Raji (cell line): ENCODE measurements around the gene VPS37D.
A peak's percentile ranks its signal among the peaks of the same experiment; 100 is the strongest.

Experiments
- POLR2A ChIP-seq: IDR thresholded peaks from 2 replicates; pipeline ENCODE4 v1.6.1; 2011; ENCODE audit warnings: low read depth, low read length, control low read depth; ENCODE audit not compliant: insufficient read depth

The VPS37D gene

DNA sequence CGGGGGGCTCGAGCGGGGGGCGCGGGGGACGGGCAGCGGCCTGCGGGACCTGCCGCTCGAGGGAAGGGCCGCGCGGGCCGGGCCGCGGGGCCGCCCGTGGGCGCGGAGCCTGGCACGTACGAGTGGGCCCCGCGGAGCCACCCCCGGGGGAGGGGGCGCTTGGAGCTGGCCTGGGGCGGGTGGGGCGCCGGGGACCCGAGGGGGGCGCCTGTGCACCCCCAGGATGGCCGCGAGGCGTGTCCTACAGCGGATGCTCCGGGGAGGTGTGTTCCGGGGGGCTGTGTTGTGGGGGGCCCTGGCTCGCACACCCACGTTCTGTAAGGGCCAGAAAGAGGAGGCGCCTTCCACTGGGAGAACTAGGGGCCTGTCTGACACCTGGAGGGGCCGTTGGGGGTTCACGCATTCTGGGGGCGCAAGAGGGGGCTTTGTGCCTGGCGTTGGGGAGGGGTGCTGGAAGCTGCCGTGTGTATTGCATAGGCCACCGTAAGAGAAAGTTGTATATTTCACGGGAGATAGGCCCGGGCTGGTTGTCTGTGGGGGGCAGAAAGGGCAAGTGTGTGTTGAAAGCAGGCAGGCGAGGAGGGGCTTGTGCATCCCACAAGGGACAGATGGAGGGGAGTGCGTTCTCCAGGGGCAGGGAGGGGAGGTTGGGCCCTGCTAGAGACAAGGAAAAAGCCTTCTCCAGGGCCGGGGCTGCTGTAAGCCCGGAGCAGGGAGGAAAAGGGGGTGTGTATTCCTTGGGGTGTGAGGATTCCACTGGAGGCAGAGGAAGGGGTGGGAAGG lies 663 bp downstream of the VPS37D start:
- no peak for TF ChIP-seq POLR2A

DNA sequence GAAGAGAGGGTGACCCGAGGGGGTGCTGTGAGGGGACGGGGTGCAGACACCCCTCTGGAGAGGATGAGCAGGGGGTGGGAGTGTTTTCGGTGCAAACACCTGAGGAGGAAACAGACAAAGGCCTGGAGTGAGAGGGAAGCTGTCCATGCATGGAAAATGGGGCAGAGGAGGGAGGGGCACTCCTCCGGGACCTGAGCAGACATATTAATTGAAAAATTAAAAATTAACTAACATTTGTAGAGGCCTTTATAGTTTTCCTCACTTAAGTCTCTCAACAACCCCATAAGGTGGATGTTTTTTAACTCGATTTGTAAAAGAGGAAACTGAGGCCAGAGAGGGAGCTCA lies 1.2 kb downstream of the VPS37D start:
- TF ChIP-seq POLR2A: no peak

- TF ChIP-seq POLR2A: no peak
Measured at GRCh38 chr7:73669288-73669701, 1.7 kb downstream of the VPS37D start.

DNA sequence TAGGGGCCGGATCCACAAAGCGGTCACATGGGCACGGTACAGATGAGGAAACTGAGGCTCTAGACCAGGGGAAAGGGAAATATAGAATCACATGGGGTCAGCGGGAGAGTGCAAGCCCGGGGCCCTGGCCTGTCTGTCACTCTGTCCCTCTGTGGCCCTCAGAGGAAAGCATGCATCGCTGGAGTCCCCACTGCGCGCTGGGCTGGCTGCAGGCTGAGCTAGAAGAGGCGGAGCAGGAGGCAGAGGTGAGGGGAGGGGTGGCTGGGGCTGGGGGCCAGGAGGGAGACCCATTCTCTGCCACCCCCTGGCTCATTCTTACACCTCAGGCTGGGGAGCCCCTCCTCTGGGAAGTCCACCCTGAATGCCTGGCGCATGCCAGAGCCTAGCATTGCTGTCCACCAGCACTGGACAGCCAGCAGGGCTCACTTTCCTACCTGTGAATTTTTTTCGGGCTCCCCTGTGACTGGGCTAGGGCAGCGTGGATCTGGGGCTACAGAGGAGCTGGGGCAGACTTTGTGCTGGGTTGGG lies 2.3 kb downstream of the VPS37D start:
- TF ChIP-seq POLR2A: no peak

DNA sequence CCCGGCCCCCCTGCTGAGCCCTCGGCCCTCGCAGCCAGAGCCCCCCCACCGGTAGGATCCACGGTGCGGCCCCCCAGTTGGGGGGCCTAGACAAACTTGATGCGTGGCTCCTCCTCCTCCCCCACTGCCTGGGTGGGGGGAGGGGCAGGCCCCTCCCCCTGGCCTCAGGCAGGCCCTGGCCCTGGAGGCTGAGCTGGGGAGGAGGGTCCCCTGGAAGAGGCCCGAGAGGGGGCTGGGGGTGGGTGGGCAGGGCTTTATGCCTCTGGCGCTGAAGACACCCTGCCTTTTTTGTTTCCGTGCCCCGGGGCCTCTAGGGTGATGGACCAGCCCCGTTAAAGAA lies 3.7 kb downstream of the VPS37D start:
- no peak for TF ChIP-seq POLR2A

- TF ChIP-seq POLR2A: no peak
Measured at GRCh38 chr7:73671857-73672445, 4.3 kb downstream of the VPS37D start.

DNA sequence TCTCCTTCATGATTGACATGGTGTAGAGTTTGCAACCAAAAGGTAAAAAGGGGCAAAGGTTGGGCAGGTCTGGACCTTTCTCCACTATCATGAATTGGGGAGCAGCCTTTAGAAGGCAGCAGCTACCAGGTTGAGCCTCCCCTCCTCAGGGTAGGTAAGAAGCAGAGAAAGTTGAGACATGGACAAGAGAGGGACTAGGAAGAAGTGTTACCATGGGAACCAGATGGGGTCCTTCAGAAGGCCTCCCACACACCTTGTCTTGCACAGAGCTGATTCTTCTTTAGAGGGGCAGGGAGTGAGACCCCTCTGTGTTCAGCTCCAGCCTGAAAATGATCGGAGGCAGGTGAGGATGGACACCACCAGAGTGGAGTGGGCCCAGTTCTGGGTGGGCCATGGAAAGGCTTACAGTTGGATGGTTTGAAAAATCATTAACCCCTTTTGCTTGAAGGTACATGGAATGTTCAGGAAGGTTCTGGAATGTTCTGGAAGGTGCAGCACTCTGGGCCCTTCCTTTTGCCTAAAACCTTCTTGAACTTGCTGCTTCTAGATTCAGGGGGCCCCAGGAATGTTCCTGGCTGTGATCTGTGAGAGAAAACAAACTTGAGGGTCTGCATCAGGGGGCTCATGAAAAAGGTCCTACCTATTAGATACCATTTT lies 7.0 kb downstream of the VPS37D start:
- TF ChIP-seq POLR2A: no peak

DNA sequence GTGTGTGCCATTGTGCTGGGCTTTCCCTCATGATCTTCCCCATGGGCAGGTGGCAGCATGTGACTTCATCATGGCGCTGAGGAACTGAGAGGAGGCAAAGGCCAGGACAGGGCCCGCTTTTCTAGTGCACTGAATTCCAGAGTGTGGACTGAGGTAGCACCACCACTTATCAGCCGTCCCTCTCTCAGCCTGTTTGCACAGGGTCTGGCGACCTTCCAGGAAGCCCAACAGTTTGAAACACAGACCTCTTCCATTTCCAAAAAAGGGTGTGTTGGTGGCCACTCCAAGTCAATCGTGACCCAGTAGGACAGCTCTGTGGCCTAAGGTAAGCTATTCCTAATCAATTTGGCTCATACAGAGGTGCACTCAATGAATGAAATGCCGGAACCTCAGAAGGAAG lies 11.2 kb downstream of the VPS37D start:
- no peak for TF ChIP-seq POLR2A

- no peak for TF ChIP-seq POLR2A
Measured at GRCh38 chr7:73679709-73680108, 12.1 kb downstream of the VPS37D start.

GRCh38 chr7:73680501-73680900 lies 12.9 kb downstream of the VPS37D start:
- no peak for TF ChIP-seq POLR2A

- TF ChIP-seq POLR2A: no peak
Measured at GRCh38 chr7:73681031-73681430, 13.4 kb downstream of the VPS37D start.

GRCh38 chr7:73682745-73683055 lies 15.1 kb downstream of the VPS37D start:
- TF ChIP-seq POLR2A: no peak

- TF ChIP-seq POLR2A: peak; percentile 76
Measured at GRCh38 chr7:73683056-73683787, 15.6 kb downstream of the VPS37D start, which contains the start of the genes BUD23 and DNAJC30. TSS of gene BUD23 (plus strand) at chr7:73683597. CDS start at chr7:73683626, 29 bp downstream. TSS of gene DNAJC30 (minus strand) at chr7:73683453. CDS start at chr7:73683423, 30 bp downstream.

GRCh38 chr7:73683788-73684693 lies 16.4 kb downstream of the VPS37D start:
- TF ChIP-seq POLR2A: no peak
